MM.1S (cell line): ENCODE results near the gene ARHGAP25.

ENCODE experiments used
- DNase-seq: peaks from one replicate; pipeline ENCODE4 v3.0.0-alpha.2; 2015
- H2AFZ ChIP-seq: fragments of 300-600 bp; sonication (generic); 2 replicates; pipeline ENCODE4 v1.6.0; 2016; ENCODE audit warnings: antibody characterized with exemption, low read length
- H3F3A ChIP-seq: fragments of 300-600 bp; sonication (generic); 2 replicates; pipeline ENCODE4 v1.6.1; 2016; ENCODE audit warnings: mild to moderate bottlenecking, antibody characterized with exemption, low read length, moderate library complexity, mixed read lengths; ENCODE audit not compliant: insufficient read depth
- H3K27ac ChIP-seq: fragments of 300-600 bp; sonication (generic); 2 replicates; pipeline ENCODE4 v1.5.1; 2016; ENCODE audit warnings: mild to moderate bottlenecking, low read length
- H3K27me3 ChIP-seq: fragments of 300-600 bp; sonication (generic); replicated peaks from 2 replicates; pipeline ENCODE4 v1.6.0; 2016; ENCODE audit warnings: low read length; ENCODE audit not compliant: insufficient read depth
- H3K36me3 ChIP-seq: fragments of 300-600 bp; sonication (generic); replicated peaks from 2 replicates; pipeline ENCODE4 v1.6.1; 2016; ENCODE audit warnings: mild to moderate bottlenecking, low read length, mixed read lengths; ENCODE audit not compliant: insufficient read depth
- H3K4me1 ChIP-seq: fragments of 300-600 bp; sonication (generic); 2 replicates; pipeline ENCODE4 v1.6.1; 2016; ENCODE audit warnings: low read length, mixed read lengths
- H3K4me2 ChIP-seq: fragments of 300-600 bp; sonication (generic); 2 replicates; pipeline ENCODE4 v1.6.0; 2016; ENCODE audit warnings: low read depth, low read length
- H3K4me3 ChIP-seq: fragments of 300-600 bp; sonication (generic); 2 replicates; pipeline ENCODE4 v1.5.1; 2016; ENCODE audit warnings: low read length, mixed read lengths
- H3K79me2 ChIP-seq: fragments of 300-600 bp; sonication (generic); 2 replicates; pipeline ENCODE4 v1.6.1; 2016; ENCODE audit warnings: mixed run types, low read length, mixed read lengths
- H3K9ac ChIP-seq: fragments of 300-600 bp; sonication (generic); 2 replicates; pipeline ENCODE4 v1.6.1; 2016; ENCODE audit warnings: low read length, mixed read lengths
- H3K9me2 ChIP-seq: fragments of 300-600 bp; sonication (generic); replicated peaks from 2 replicates; pipeline ENCODE4 v1.6.1; 2016; ENCODE audit warnings: mild to moderate bottlenecking, low read length, mixed read lengths; ENCODE audit not compliant: insufficient read depth
- H3K9me3 ChIP-seq: fragments of 300-600 bp; sonication (generic); replicated peaks from 2 replicates; pipeline ENCODE4 v1.6.1; 2016; ENCODE audit warnings: mild to moderate bottlenecking, low read length, mixed read lengths; ENCODE audit not compliant: insufficient read depth
- H4K20me1 ChIP-seq: fragments of 300-600 bp; sonication (generic); 2 replicates; pipeline ENCODE4 v1.6.1; 2016; ENCODE audit warnings: mild to moderate bottlenecking, low read length, moderate library complexity, mixed read lengths; ENCODE audit not compliant: insufficient read depth
- EZH2 ChIP-seq: fragments of 300-600 bp; sonication (generic); optimal IDR thresholded peaks from 2 replicates; pipeline ENCODE3; 2017; ENCODE audit warnings: low read depth, mild to moderate bottlenecking, antibody characterized with exemption, low read length, mixed read lengths
- EZH2phosphoT487 ChIP-seq: fragments of 300-600 bp; sonication (generic); IDR thresholded peaks from 2 replicates; pipeline ENCODE4 v1.6.1; 2018; ENCODE audit warnings: antibody characterized with exemption, low read length
- TF ChIP-seq, protein P1 (sequence below): fragments of 300-600 bp; sonication (generic); IDR thresholded peaks from 2 replicates; pipeline ENCODE4 v1.5.1; 2016; ENCODE audit warnings: antibody characterized with exemption, low read length, mixed read lengths

The ARHGAP25 gene

GRCh38 chr2:68723181-68723580 is 11.4 kb upstream of the ARHGAP25 start:
- no peaks in the 10 kb centered on the region for H3K79me2 ChIP-seq
- no peak overlapping the region for H3K4me2 ChIP-seq
- no peak overlapping the region for H2AFZ ChIP-seq
- no peak for DNase-seq
- no peak overlapping the region for H3K9ac ChIP-seq
- H3K27me3 ChIP-seq, result no peaks in the 10 kb centered on the region
- no peaks in the 10 kb centered on the region for H3K9me3 ChIP-seq
- H3K27ac ChIP-seq, result no peak overlapping the region
- no peak overlapping the region for H3K4me3 ChIP-seq
- no peaks in the 10 kb centered on the region for H3K9me2 ChIP-seq
- H3F3A ChIP-seq, result peaks cover 34% of the 10 kb centered on the region
- H4K20me1 ChIP-seq, result no peaks in the 10 kb centered on the region
- TF ChIP-seq, protein P1, sequence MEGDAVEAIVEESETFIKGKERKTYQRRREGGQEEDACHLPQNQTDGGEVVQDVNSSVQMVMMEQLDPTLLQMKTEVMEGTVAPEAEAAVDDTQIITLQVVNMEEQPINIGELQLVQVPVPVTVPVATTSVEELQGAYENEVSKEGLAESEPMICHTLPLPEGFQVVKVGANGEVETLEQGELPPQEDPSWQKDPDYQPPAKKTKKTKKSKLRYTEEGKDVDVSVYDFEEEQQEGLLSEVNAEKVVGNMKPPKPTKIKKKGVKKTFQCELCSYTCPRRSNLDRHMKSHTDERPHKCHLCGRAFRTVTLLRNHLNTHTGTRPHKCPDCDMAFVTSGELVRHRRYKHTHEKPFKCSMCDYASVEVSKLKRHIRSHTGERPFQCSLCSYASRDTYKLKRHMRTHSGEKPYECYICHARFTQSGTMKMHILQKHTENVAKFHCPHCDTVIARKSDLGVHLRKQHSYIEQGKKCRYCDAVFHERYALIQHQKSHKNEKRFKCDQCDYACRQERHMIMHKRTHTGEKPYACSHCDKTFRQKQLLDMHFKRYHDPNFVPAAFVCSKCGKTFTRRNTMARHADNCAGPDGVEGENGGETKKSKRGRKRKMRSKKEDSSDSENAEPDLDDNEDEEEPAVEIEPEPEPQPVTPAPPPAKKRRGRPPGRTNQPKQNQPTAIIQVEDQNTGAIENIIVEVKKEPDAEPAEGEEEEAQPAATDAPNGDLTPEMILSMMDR, result no peak
- no peak for TF ChIP-seq EZH2phosphoT487
- TF ChIP-seq EZH2, result no peak
- peaks cover 53% of the 10 kb centered on the region for H3K4me1 ChIP-seq
- no peaks in the 10 kb centered on the region for H3K36me3 ChIP-seq

GRCh38 chr2:68726100-68726499 is 8.5 kb upstream of the ARHGAP25 start:
- H3K79me2 ChIP-seq, result no peaks in the 10 kb centered on the region
- no peaks in the 10 kb centered on the region for H4K20me1 ChIP-seq
- peak overlapping the region; percentile 85 for H3K27ac ChIP-seq
- DNase-seq, result no peak
- H3K27me3 ChIP-seq, result no peaks in the 10 kb centered on the region
- peak overlapping the region; percentile 54; the same call in 1 of the 2 replicates for H3K4me2 ChIP-seq
- no peaks in the 10 kb centered on the region for H3K9me3 ChIP-seq
- peaks cover 34% of the 10 kb centered on the region for H3F3A ChIP-seq
- H3K36me3 ChIP-seq, result no peaks in the 10 kb centered on the region
- peaks cover 39% of the 10 kb centered on the region for H3K4me1 ChIP-seq
- H3K9ac ChIP-seq, result peak overlapping the region; percentile 28; the same call in 1 of the 2 replicates
- H3K4me3 ChIP-seq, result peak overlapping the region; percentile 2; the same call in 1 of the 2 replicates
- H3K9me2 ChIP-seq, result no peaks in the 10 kb centered on the region
- TF ChIP-seq EZH2 (no peak), EZH2phosphoT487 (no peak)
- TF ChIP-seq, protein P1, result no peak
- H2AFZ ChIP-seq, result peak overlapping the region; percentile 68; the same call in 1 of the 2 replicates

GRCh38 chr2:68726608-68727367 is 7.8 kb upstream of the ARHGAP25 start:
- peak overlapping the region; percentile 2; the same call in 1 of the 2 replicates for H3K4me3 ChIP-seq
- H3K36me3 ChIP-seq, result no peaks in the 10 kb centered on the region
- TF ChIP-seq EZH2 (no peak), EZH2phosphoT487 (no peak)
- TF ChIP-seq, protein P1, result no peak
- H3F3A ChIP-seq, result peaks cover 27% of the 10 kb centered on the region
- H4K20me1 ChIP-seq, result no peaks in the 10 kb centered on the region
- no peaks in the 10 kb centered on the region for H3K27me3 ChIP-seq
- H3K9me2 ChIP-seq, result no peaks in the 10 kb centered on the region
- peak overlapping the region; percentile 68 for H2AFZ ChIP-seq
- H3K4me2 ChIP-seq, result peak overlapping the region; percentile 54
- no peaks in the 10 kb centered on the region for H3K79me2 ChIP-seq
- peak; percentile 93 for DNase-seq
- H3K27ac ChIP-seq, result peak overlapping the region; percentile 85
- peak overlapping the region; percentile 28; the same call in 1 of the 2 replicates for H3K9ac ChIP-seq
- H3K9me3 ChIP-seq, result no peaks in the 10 kb centered on the region
- H3K4me1 ChIP-seq, result peaks cover 32% of the 10 kb centered on the region
